Putamen (tissue), 1 donor: Measurements from ENCODE around the gene A3GALT2.

ENCODE experiments used
- DNase-seq: peaks from one replicate; pipeline ENCODE4 v3.0.0-alpha.2; 2016; ENCODE audit warnings: low spot score

The A3GALT2 gene

GRCh38 chr1:33271666-33272505 lies 49.0 kb downstream of the A3GALT2 start:
- DNase-seq = no peak

GRCh38 chr1:33270808-33271465 lies 50.0 kb downstream of the A3GALT2 start:
- no peak for DNase-seq

GRCh38 chr1:33270379-33270778 lies 50.5 kb downstream of the A3GALT2 start:
- DNase-seq = no peak

GRCh38 chr1:33269621-33270020 lies 51.3 kb downstream of the A3GALT2 start:
- DNase-seq = no peak

DNA sequence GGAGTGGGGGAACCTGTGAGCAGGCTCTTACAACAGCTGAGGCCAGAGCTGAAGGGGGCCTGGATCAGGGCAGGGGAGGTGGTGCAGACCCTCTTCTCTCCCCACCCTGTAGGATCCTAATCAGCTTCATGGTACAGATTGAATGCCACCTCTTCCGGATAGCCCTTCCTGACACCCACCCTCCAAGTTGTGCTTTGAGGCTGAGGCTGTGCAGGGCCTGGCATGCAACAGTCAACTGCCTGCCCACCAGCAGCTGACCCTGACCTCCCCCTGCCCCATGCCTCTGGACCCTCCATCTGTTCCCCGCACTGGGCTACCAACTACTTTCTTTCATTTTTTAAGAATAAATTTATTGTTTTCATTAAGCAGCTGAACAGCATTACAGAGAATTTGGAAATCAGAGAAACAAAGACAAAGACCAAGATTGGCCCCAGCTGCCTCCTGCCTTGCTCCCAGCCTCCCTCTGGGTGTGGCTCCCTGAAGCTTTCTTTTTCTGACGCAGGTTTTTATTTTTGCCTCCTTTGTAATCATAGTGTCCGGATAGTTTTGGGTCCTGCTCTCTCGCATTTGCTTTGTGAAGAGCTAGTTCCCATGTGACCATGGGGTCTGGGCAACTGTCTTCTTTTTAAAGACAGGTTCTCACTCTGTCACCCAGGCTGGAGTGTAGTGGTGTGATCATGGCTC lies 51.8 kb downstream of the A3GALT2 start:
- DNase-seq = no peak

DNA sequence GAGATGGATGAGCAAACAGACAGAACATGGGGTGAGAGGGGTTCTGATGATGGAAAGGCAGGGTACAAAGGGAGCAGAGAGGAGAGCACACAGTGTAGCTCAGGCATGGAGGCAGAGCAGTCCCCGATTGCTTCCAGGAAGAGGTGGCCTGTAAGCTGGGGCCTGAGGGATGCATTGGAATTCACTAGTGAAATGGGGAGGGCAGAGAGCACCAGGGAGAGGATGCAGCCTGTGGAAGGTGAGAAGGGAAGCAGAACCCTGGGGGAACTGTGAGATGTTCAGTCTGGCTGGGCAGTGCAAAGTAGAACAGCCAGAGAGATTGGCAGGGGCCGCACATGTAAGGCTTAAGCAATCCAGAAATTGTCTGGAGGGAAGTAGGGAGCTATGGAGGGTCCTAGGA lies 52.4 kb downstream of the A3GALT2 start:
- DNase-seq = no peak

DNA sequence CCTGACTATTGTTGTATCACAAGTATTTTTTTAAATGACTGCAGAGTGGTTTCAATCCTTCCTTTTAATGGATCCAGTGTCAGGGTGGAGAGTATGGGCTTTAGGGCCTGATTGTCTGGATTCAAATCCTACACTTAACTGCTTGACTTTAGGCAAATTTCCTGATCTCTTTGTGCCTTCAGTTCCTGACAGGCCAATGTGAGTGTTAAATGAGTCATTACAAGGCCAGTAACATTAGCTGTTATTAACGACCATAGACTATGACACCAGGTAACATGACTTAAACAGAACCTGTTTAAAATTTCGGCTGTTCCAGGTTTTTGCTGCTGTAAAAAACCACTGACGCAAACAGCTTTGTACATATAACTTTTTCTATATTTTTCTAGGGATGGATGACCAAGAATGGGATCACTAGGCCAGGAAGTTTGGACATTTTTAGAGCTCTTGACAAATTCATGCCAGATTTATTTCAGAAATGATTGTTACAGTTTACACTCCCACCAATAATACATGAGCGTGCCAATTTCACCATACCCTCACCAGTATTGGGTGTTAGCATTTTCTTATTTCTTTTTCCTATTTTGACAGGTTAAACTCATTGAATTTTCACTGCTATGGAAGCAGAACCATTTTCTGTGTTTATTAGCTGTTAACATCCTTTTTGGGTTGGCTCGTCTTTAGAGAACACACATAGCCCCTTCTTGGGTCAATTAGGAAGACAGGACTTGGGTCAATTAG lies 53.3 kb downstream of the A3GALT2 start:
- DNase-seq = no peak

DNA sequence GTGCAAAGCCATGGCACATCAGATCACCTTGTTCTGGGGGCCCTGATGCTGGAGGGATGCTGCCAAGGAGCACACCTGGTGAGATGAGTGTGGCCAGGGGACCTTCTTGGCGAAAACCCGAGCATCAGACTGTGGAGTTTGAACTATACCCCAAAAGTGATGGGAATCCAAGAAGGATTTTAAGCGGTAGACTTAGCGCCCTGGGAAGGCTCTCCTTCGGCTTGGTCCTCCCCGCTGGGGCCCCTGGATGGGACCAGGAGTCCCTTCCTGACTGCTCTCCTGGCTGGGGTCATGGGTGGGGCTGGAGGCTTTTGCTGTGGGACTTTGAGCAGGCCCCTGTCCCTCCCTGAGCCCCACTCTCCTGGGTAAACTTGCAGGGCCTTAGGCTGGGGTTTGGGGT lies 54.1 kb downstream of the A3GALT2 start:
- DNase-seq = no peak

DNA sequence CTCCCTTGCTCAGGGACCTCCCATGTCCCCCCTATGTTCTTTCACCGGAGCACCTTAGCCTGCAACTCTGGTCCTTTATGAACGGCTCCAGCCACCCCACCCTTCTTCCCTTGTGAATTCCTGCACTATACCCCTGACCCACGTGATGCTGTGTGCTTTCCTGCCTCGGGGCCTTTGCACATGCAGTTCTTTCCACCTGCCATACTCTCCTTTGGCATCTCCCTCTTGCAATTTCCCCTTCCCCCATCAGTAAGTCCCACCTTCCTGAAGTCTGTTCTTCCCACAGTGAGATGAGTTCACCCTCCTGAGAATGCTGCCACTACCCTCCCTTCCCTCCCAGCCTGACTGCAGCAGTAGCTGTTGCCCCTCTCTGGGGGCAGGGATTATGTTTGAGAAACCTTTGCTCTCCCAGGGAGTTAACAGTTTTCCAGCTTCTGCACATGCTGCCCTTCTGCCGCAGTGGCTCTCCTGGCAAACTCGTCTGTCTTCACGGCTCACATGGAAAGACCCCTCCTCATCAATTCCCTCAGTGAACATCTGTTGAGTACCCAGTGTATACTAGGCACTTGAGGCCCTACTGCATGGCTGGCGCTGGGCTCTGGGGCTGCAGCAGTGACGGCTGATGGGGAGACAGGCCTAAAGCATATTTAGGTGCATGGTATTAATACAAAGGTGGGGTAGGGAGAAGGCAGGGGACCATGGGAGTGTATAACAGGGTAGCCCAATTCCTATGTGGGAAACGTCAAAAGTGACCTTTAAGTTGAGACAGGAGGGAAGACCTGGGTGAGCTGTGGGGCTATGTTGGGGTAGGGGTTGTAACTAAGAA lies 54.9 kb downstream of the A3GALT2 start:
- no peak for DNase-seq

DNA sequence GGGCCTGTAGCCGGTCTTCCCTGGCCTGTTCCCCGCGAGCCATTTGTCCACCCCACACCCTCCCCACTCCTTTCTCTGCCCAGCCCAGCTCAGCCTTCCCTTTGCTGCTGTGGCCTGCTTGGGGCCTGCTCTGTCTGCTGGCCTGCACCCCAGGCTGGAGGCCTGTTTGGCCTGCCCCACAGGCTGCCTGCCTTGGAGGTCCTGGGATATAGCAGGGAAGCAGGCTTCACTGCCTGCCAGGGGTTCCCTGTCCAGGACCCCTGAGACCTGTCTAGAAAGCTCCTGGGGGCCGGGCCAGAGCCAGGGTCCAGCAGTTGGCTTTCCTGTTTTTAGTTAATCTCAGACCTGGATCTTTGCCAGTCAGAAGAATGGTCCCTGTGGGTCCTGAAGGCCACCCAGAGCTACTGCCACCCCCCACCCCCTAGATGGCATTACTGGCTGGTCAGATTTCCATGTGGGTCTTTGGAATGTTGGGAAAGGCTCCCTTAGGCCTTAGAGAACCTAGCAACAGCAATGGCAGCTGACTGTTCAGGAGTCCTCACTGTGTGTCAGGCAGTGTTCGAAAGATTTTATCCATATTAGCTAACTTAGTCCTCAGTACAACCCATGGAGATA lies 56.9 kb downstream of the A3GALT2 start:
- no peak for DNase-seq

GRCh38 chr1:33261344-33261743 lies 59.6 kb downstream of the A3GALT2 start:
- no peak for DNase-seq

DNA sequence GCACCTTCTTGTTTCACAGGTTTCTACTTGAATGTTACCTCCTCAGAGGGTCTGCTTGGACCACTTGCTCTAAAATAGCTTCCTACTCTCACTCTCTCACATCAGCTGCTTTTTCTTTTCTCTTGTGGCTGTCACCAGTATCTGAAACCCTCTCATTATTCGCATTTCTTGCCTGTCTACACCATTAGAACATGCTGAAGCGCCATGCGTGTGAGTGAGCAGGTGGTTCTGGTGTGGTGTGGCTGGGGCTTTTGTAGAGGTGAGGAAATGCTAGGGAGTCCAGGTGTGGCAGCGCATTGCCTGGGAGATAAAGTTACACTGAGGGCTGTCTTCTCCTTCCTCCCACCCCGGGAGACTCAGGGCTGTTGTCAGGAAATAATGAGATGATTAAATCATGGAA lies 60.5 kb downstream of the A3GALT2 start:
- DNase-seq = no peak

- DNase-seq = no peak
Observed at GRCh38 chr1:33259879-33260278, 61.0 kb downstream of the A3GALT2 start.

GRCh38 chr1:33258788-33259274 lies 62.1 kb downstream of the A3GALT2 start:
- no peak for DNase-seq

- DNase-seq = no peak
Observed at GRCh38 chr1:33257772-33258712, 62.9 kb downstream of the A3GALT2 start.

- DNase-seq = no peak
Observed at GRCh38 chr1:33257207-33257771, 63.6 kb downstream of the A3GALT2 start.
